GM12873 (cell line): ENCODE data around the gene STK11.

ENCODE experiments used
- TF ChIP-seq, protein P1 (sequence below): IDR thresholded peaks from 2 replicates; pipeline ENCODE4 v1.5.1; 2012; ENCODE audit warnings: low read depth, mild to moderate bottlenecking, moderate library complexity, low read length, control low read depth; ENCODE audit not compliant: insufficient read depth; ENCODE audit errors: missing control alignments

The STK11 gene

DNA sequence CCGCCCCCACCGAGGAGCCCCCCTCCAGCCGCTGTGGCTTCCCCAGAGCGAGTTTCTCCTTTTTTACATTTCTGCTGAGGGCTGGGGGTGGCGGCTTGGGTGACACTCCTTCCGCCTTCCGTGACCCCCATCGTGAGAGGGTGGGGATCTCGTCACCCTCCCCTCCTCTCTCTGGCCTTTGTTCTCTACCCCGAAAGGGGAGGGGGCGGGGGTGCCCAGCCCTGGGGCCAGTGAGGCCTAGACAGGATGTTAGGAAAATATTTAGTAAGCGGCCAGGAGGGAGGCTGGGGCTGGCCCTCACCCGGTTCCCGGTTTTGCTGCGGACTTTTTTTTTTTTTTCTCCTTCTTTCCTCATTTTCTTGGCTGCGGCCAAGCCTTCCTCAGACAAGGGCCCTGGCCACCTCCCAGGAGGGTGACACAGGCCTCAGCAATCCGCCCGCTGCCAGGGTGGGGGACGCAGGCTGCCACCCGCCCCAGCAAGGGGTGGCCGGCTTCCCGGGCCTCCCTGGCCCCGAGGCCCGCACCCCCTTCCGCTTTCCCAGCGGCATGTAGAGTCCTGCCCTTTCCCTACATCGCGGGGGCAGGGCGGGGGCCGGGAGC is 46.7 kb downstream of the STK11 start:
- TF ChIP-seq, protein P1, sequence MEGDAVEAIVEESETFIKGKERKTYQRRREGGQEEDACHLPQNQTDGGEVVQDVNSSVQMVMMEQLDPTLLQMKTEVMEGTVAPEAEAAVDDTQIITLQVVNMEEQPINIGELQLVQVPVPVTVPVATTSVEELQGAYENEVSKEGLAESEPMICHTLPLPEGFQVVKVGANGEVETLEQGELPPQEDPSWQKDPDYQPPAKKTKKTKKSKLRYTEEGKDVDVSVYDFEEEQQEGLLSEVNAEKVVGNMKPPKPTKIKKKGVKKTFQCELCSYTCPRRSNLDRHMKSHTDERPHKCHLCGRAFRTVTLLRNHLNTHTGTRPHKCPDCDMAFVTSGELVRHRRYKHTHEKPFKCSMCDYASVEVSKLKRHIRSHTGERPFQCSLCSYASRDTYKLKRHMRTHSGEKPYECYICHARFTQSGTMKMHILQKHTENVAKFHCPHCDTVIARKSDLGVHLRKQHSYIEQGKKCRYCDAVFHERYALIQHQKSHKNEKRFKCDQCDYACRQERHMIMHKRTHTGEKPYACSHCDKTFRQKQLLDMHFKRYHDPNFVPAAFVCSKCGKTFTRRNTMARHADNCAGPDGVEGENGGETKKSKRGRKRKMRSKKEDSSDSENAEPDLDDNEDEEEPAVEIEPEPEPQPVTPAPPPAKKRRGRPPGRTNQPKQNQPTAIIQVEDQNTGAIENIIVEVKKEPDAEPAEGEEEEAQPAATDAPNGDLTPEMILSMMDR: no peak

- TF ChIP-seq, protein P1: no peak
Measured at GRCh38 chr19:1252821-1253513, 47.4 kb downstream of the STK11 start.

DNA sequence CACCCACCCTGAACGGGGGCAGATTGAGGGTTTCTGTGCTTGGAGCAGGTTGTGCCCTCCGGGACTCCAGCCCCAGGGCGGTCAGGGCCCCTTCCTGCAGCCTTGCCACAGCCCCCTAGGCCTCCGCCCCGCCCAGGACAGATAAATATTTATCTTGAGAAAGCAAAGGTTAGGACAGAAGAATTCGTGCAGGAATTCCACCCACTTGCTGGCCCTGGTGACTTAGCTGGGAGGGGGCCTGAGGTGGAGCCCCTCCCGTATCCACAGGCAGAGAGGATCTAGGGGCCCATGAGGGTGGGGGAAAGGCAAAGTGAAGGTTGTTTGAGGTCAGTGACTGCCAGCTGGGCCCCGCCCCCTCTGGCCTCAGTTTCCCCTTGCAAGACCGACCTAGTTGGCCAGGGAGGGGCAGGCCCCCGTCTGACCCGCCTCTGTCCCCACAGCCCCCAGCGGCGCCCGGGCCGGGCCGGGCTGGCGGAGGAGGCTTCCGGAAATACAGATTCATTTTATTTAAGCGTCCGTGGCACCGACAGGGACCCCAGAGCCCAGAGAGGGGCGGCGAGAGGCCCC is 48.0 kb downstream of the STK11 start:
- TF ChIP-seq, protein P1: no peak

DNA sequence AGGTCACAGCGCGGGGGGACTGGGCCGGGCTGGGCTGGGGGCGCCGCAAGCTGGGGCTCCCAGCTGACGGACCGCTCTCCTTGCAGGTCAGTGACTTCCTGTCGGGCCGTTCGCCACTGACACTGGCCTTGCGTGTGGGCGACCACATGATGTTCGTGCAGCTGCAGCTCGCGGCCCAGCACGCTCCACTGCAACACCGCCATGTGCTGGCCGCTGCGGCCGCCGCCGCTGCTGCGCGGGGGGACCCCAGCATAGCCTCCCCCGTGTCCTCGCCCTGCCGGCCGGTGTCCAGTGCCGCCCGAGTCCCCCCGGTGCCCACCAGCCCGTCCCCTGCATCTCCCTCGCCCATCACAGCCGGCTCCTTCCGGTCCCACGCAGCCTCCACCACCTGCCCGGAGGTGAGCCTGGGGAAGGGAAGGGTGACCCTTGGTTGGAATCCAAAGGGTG is 48.5 kb downstream of the STK11 start:
- TF ChIP-seq, protein P1: no peak

- TF ChIP-seq, protein P1: no peak
Measured at GRCh38 chr19:1254530-1255185, 49.1 kb downstream of the STK11 start.

DNA sequence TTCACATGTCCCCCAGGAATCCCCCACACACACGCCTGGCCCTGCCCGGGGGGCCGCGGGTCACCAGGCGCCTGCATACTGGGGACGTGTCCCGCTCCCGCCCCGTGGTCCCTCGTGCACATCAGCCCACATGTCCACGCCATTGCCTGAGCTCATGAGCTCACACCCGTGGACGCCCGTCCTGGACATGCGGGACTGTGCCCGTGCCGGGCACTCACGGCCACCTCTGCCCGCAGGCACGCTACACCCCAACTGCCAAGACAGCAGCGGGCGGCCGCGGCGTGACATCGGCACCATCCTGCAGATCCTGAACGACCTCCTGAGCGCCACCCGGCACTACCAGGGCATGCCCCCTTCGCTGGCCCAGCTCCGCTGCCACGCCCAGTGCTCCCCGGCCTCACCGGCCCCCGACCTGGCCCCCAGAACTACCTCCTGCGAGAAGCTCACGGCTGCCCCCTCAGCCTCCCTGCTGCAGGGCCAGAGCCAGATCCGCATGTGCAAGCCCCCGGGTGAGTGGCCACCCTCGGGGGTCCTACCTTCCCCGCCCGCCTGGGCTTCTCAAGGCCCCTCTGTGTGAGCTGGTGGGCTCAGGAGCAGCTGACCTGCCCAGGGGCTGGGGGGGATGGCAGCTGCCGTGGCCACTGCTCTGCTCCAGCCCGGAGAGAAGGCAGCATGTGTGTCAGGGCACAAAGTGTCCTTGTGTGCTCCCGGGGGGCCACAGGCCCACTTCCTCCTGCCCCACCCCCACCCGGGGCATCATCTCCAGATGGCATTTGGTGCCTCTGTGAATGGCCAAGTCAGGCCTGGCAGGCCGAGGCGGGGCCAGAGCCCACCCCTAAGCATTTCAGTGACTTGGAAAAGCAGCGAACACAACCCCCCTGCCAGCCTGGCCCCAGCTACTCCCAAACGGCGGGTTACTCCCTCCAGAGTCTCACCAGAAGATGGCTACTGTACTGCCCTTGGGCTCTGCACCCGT is 49.9 kb downstream of the STK11 start:
- TF ChIP-seq, protein P1: no peak
